WERI-Rb-1 (cell line): ENCODE results near the gene PGLYRP1.

ENCODE experiments used
- DNase-seq: peaks from one replicate; pipeline ENCODE4 v3.0.0-alpha.2; 2020
- H3K27ac ChIP-seq: fragments of 250-450 bp; sonication (Bioruptor Pico); 2 replicates; pipeline ENCODE4 v1.5.1; 2020; ENCODE audit warnings: mild to moderate bottlenecking, moderate library complexity
- H3K27me3 ChIP-seq: fragments of 250-450 bp; sonication (Bioruptor Pico); 2 replicates; pipeline ENCODE4 v1.5.1; 2021; ENCODE audit warnings: mild to moderate bottlenecking, low read depth, moderate library complexity; ENCODE audit not compliant: insufficient read depth, severe bottlenecking
- H3K36me3 ChIP-seq: fragments of 250-450 bp; sonication (Bioruptor Pico); 2 replicates; pipeline ENCODE4 v1.5.1; 2020; ENCODE audit warnings: mild to moderate bottlenecking, moderate library complexity
- H3K4me3 ChIP-seq: 2 replicates; pipeline ENCODE4 v1.5.1; 2011; ENCODE audit warnings: low read depth, mild to moderate bottlenecking, control low read depth, low read length
- H3K9me3 ChIP-seq: fragments of 250-450 bp; sonication (Bioruptor Pico); 2 replicates; pipeline ENCODE4 v1.5.1; 2021; ENCODE audit warnings: mild to moderate bottlenecking, moderate library complexity; ENCODE audit not compliant: severe bottlenecking
- CTCF ChIP-seq: IDR thresholded peaks from 2 replicates; pipeline ENCODE4 v1.5.1; 2011; ENCODE audit warnings: low read depth, mild to moderate bottlenecking, control low read depth, inconsistent platforms, low read length

PGLYRP1 gene

GRCh38 chr19:46065486-46066071 lies 42.7 kb upstream of the PGLYRP1 start:
- TF ChIP-seq CTCF, result no peak
- H3K4me3 ChIP-seq, result no peak overlapping the region
- H3K9me3 ChIP-seq, result peaks cover 12% of the 10 kb centered on the region
- no peaks in the 10 kb centered on the region for H3K36me3 ChIP-seq
- no peaks in the 10 kb centered on the region for H3K27me3 ChIP-seq
- no peak overlapping the region for H3K27ac ChIP-seq
- no peak for DNase-seq

- DNase-seq, result no peak
- Histone ChIP-seq H3K27ac (no peak overlapping the region), H3K4me3 (no peak overlapping the region), H3K9me3 (peaks cover 20% of the 10 kb centered on the region), H3K36me3 (no peaks in the 10 kb centered on the region), H3K27me3 (no peaks in the 10 kb centered on the region)
- no peak for TF ChIP-seq CTCF
These were observed 40.3 kb upstream of the PGLYRP1 start for GRCh38 chr19:46063201-46063600.

- Histone ChIP-seq H3K4me3 (no peak overlapping the region), H3K27me3 (no peaks in the 10 kb centered on the region), H3K27ac (no peak overlapping the region), H3K36me3 (no peaks in the 10 kb centered on the region), H3K9me3 (peaks cover 16% of the 10 kb centered on the region)
- no peak for TF ChIP-seq CTCF
- no peak for DNase-seq
These were observed 37.2 kb upstream of the PGLYRP1 start for GRCh38 chr19:46060012-46060411.

GRCh38 chr19:46058778-46059177 lies 35.9 kb upstream of the PGLYRP1 start:
- no peak for DNase-seq
- Histone ChIP-seq H3K36me3 (no peaks in the 10 kb centered on the region), H3K9me3 (peaks cover 16% of the 10 kb centered on the region), H3K4me3 (no peak overlapping the region), H3K27me3 (no peaks in the 10 kb centered on the region), H3K27ac (no peak overlapping the region)
- no peak for TF ChIP-seq CTCF

GRCh38 chr19:46056536-46056935 lies 33.7 kb upstream of the PGLYRP1 start:
- Histone ChIP-seq H3K4me3 (no peak overlapping the region), H3K9me3 (peaks cover 15% of the 10 kb centered on the region), H3K36me3 (no peaks in the 10 kb centered on the region), H3K27me3 (no peaks in the 10 kb centered on the region), H3K27ac (no peak overlapping the region)
- DNase-seq, result no peak
- no peak for TF ChIP-seq CTCF

GRCh38 chr19:46052896-46053295 lies 30.0 kb upstream of the PGLYRP1 start:
- H3K27ac ChIP-seq, result no peak overlapping the region
- DNase-seq, result no peak
- no peaks in the 10 kb centered on the region for H3K27me3 ChIP-seq
- TF ChIP-seq CTCF, result no peak
- H3K36me3 ChIP-seq, result no peaks in the 10 kb centered on the region
- no peak overlapping the region for H3K4me3 ChIP-seq
- no peaks in the 10 kb centered on the region for H3K9me3 ChIP-seq
